ENCODE results near the gene UBA1.

The UBA1 gene

GRCh38 chrX:47228550-47229270 lies 35.1 kb downstream of the UBA1 start:
- Histone ChIP-seq H3K27me3 (ENCODE audit: control insufficient read depth in 1 of 2, insufficient read depth in 2 of 2, low read length in 2 of 2) (no peaks in the 10 kb centered on the region), H3K4me1 (ENCODE audit: control insufficient read depth in 1 of 2, insufficient read depth in 2 of 2, low read length in 2 of 2) (peaks cover 0 to 5% of the 10 kb centered on the region in 2 donors), H3K27ac (ENCODE audit: low read depth, low read length) (no peak overlapping the region), H3K36me3 (ENCODE audit: control insufficient read depth in 1 of 2, insufficient read depth in 2 of 2, low read length in 2 of 2) (peaks cover 14 to 53% of the 10 kb centered on the region in 2 donors), H3K9ac (ENCODE audit: low read depth in 1 of 2, low read length in 2 of 2) (no peak overlapping the region), H3K9me3 (ENCODE audit: control insufficient read depth in 1 of 2, low read length in 2 of 2) (no peaks in the 10 kb centered on the region), H3K4me3 (ENCODE audit: low read depth in 1 of 2, low read length in 2 of 2) (no peak overlapping the region)

GRCh38 chrX:47229427-47229826 lies 35.8 kb downstream of the UBA1 start:
- no peak overlapping the region for H3K27ac ChIP-seq (ENCODE audit: low read depth, low read length)

GRCh38 chrX:47230136-47230868 lies 36.7 kb downstream of the UBA1 start:
- Histone ChIP-seq H3K36me3 (ENCODE audit: control insufficient read depth in 1 of 2, insufficient read depth in 2 of 2, low read length in 2 of 2) (peaks cover 7 to 37% of the 10 kb centered on the region in 2 donors), H3K9me3 (ENCODE audit: control insufficient read depth in 1 of 2, low read length in 2 of 2) (no peaks in the 10 kb centered on the region), H3K4me3 (ENCODE audit: low read depth in 1 of 2, low read length in 2 of 2) (no peak overlapping the region), H3K9ac (ENCODE audit: low read depth in 1 of 2, low read length in 2 of 2) (no peak overlapping the region), H3K4me1 (ENCODE audit: control insufficient read depth in 1 of 2, insufficient read depth in 2 of 2, low read length in 2 of 2) (peaks cover 0 to 5% of the 10 kb centered on the region in 2 donors), H3K27me3 (ENCODE audit: control insufficient read depth in 1 of 2, insufficient read depth in 2 of 2, low read length in 2 of 2) (no peaks in the 10 kb centered on the region), H3K27ac (ENCODE audit: low read depth, low read length) (no peak overlapping the region)

More at GRCh38 chrX:47229427-47229826, 35.8 kb downstream of the UBA1 start:
- Histone ChIP-seq H3K27me3 (ENCODE audit: control insufficient read depth in 1 of 2, insufficient read depth in 2 of 2, low read length in 2 of 2) (no peaks in the 10 kb centered on the region), H3K36me3 (ENCODE audit: control insufficient read depth in 1 of 2, insufficient read depth in 2 of 2, low read length in 2 of 2) (peaks cover 14 to 46% of the 10 kb centered on the region in 2 donors), H3K4me1 (ENCODE audit: control insufficient read depth in 1 of 2, insufficient read depth in 2 of 2, low read length in 2 of 2) (peaks cover 0 to 5% of the 10 kb centered on the region in 2 donors), H3K9ac (ENCODE audit: low read depth in 1 of 2, low read length in 2 of 2) (no peak overlapping the region), H3K4me3 (ENCODE audit: low read depth in 1 of 2, low read length in 2 of 2) (no peak overlapping the region), H3K9me3 (ENCODE audit: control insufficient read depth in 1 of 2, low read length in 2 of 2) (no peaks in the 10 kb centered on the region)

GRCh38 chrX:47231167-47231566 lies 37.5 kb downstream of the UBA1 start:
- H3K4me1 ChIP-seq (ENCODE audit: control insufficient read depth in 1 of 2, insufficient read depth in 2 of 2, low read length in 2 of 2) = peaks cover 0 to 5% of the 10 kb centered on the region in 2 donors
- no peak overlapping the region for H3K9ac ChIP-seq (ENCODE audit: low read depth in 1 of 2, low read length in 2 of 2)
- peaks cover 0 to 29% of the 10 kb centered on the region in 2 donors for H3K36me3 ChIP-seq (ENCODE audit: control insufficient read depth in 1 of 2, insufficient read depth in 2 of 2, low read length in 2 of 2)
- no peaks in the 10 kb centered on the region for H3K27me3 ChIP-seq (ENCODE audit: control insufficient read depth in 1 of 2, insufficient read depth in 2 of 2, low read length in 2 of 2)
- no peak overlapping the region for H3K27ac ChIP-seq (ENCODE audit: low read depth, low read length)
- no peak overlapping the region for H3K4me3 ChIP-seq (ENCODE audit: low read depth in 1 of 2, low read length in 2 of 2)
- no peaks in the 10 kb centered on the region for H3K9me3 ChIP-seq (ENCODE audit: control insufficient read depth in 1 of 2, low read length in 2 of 2)

- H3K4me3 ChIP-seq (ENCODE audit: low read depth in 1 of 2, low read length in 2 of 2) = peak overlapping the region; percentile 65 to 73
- H3K36me3 ChIP-seq (ENCODE audit: control insufficient read depth in 1 of 2, insufficient read depth in 2 of 2, low read length in 2 of 2) = peaks cover 0 to 17% of the 10 kb centered on the region in 2 donors
- H3K9me3 ChIP-seq (ENCODE audit: control insufficient read depth in 1 of 2, low read length in 2 of 2) = no peaks in the 10 kb centered on the region
- peak overlapping the region; percentile 82 to 84 for H3K9ac ChIP-seq (ENCODE audit: low read depth in 1 of 2, low read length in 2 of 2)
- H3K27ac ChIP-seq (ENCODE audit: low read depth, low read length) = peak overlapping the region; percentile 98
- no peaks in the 10 kb centered on the region for H3K27me3 ChIP-seq (ENCODE audit: control insufficient read depth in 1 of 2, insufficient read depth in 2 of 2, low read length in 2 of 2)
- H3K4me1 ChIP-seq (ENCODE audit: control insufficient read depth in 1 of 2, insufficient read depth in 2 of 2, low read length in 2 of 2) = peaks cover 0 to 5% of the 10 kb centered on the region in 2 donors
Measured at GRCh38 chrX:47232197-47232802, 38.7 kb downstream of the UBA1 start.

GRCh38 chrX:47232803-47233332 lies 39.2 kb downstream of the UBA1 start, which contains the start of gene USP11:
Gene USP11, plus strand, starts transcription at chrX:47233009. Its CDS starts 35 bp downstream, at chrX:47233044.
- Histone ChIP-seq H3K9ac (ENCODE audit: low read depth in 1 of 2, low read length in 2 of 2) (peak within 1 kb of the TSS; percentile 82 to 84), H3K27ac (ENCODE audit: low read depth, low read length) (peak within 1 kb of the TSS; percentile 98), H3K9me3 (ENCODE audit: control insufficient read depth in 1 of 2, low read length in 2 of 2) (no peaks in the 10 kb centered on the region), H3K4me3 (ENCODE audit: low read depth in 1 of 2, low read length in 2 of 2) (peak within 1 kb of the TSS; percentile 65 to 73), H3K36me3 (ENCODE audit: control insufficient read depth in 1 of 2, insufficient read depth in 2 of 2, low read length in 2 of 2) (peaks cover 0 to 15% of the 10 kb centered on the region in 2 donors), H3K4me1 (ENCODE audit: control insufficient read depth in 1 of 2, insufficient read depth in 2 of 2, low read length in 2 of 2) (peaks cover 0 to 5% of the 10 kb centered on the region in 2 donors), H3K27me3 (ENCODE audit: control insufficient read depth in 1 of 2, insufficient read depth in 2 of 2, low read length in 2 of 2) (no peaks in the 10 kb centered on the region)

GRCh38 chrX:47233333-47234113 lies 39.9 kb downstream of the UBA1 start:
- peak overlapping the region; percentile 70 to 84 for H3K9ac ChIP-seq (ENCODE audit: low read depth in 1 of 2, low read length in 2 of 2)
- no peaks in the 10 kb centered on the region for H3K27me3 ChIP-seq (ENCODE audit: control insufficient read depth in 1 of 2, insufficient read depth in 2 of 2, low read length in 2 of 2)
- H3K4me1 ChIP-seq (ENCODE audit: control insufficient read depth in 1 of 2, insufficient read depth in 2 of 2, low read length in 2 of 2) = peaks cover 0 to 5% of the 10 kb centered on the region in 2 donors
- H3K4me3 ChIP-seq (ENCODE audit: low read depth in 1 of 2, low read length in 2 of 2) = peak overlapping the region; percentile 65 to 68
- H3K9me3 ChIP-seq (ENCODE audit: control insufficient read depth in 1 of 2, low read length in 2 of 2) = no peaks in the 10 kb centered on the region
- peak overlapping the region; percentile 98 for H3K27ac ChIP-seq (ENCODE audit: low read depth, low read length)
- H3K36me3 ChIP-seq (ENCODE audit: control insufficient read depth in 1 of 2, insufficient read depth in 2 of 2, low read length in 2 of 2) = peaks cover 0 to 11% of the 10 kb centered on the region in 2 donors

- H3K36me3 ChIP-seq (ENCODE audit: control insufficient read depth in 1 of 2, insufficient read depth in 2 of 2, low read length in 2 of 2) = peaks cover 0 to 1% of the 10 kb centered on the region in 2 donors
- H3K27ac ChIP-seq (ENCODE audit: low read depth, low read length) = no peak overlapping the region
- H3K4me1 ChIP-seq (ENCODE audit: control insufficient read depth in 1 of 2, insufficient read depth in 2 of 2, low read length in 2 of 2) = peaks cover 0 to 5% of the 10 kb centered on the region in 2 donors
- peak overlapping the region in 1 of 2 donors; percentile 68 for H3K4me3 ChIP-seq (ENCODE audit: low read depth in 1 of 2, low read length in 2 of 2)
- H3K9me3 ChIP-seq (ENCODE audit: control insufficient read depth in 1 of 2, low read length in 2 of 2) = no peaks in the 10 kb centered on the region
- no peak overlapping the region for H3K9ac ChIP-seq (ENCODE audit: low read depth in 1 of 2, low read length in 2 of 2)
- no peaks in the 10 kb centered on the region for H3K27me3 ChIP-seq (ENCODE audit: control insufficient read depth in 1 of 2, insufficient read depth in 2 of 2, low read length in 2 of 2)
Measured at GRCh38 chrX:47234583-47234982, 41.0 kb downstream of the UBA1 start.

- Histone ChIP-seq H3K27ac (ENCODE audit: low read depth, low read length) (no peak overlapping the region), H3K9ac (ENCODE audit: low read depth in 1 of 2, low read length in 2 of 2) (no peak overlapping the region), H3K4me1 (ENCODE audit: control insufficient read depth in 1 of 2, insufficient read depth in 2 of 2, low read length in 2 of 2) (peaks cover 0 to 5% of the 10 kb centered on the region in 2 donors), H3K36me3 (ENCODE audit: control insufficient read depth in 1 of 2, insufficient read depth in 2 of 2, low read length in 2 of 2) (peaks cover 2 to 10% of the 10 kb centered on the region in 2 donors), H3K9me3 (ENCODE audit: control insufficient read depth in 1 of 2, low read length in 2 of 2) (no peaks in the 10 kb centered on the region), H3K4me3 (ENCODE audit: low read depth in 1 of 2, low read length in 2 of 2) (no peak overlapping the region), H3K27me3 (ENCODE audit: control insufficient read depth in 1 of 2, insufficient read depth in 2 of 2, low read length in 2 of 2) (no peaks in the 10 kb centered on the region)
Measured at GRCh38 chrX:47235691-47236103, 42.1 kb downstream of the UBA1 start.

Data from duodenal mucosa (tissue), 2 donors.